Esophagus (tissue), 2 donors: ENCODE results near the gene CCL2. TPM values are rescaled to one million over a fixed set of nuclear protein-coding genes. Genes with fewer than 3 reads are reported as not detected.

Source experiments
- H3K27ac ChIP-seq, 2 donors: one replicate each; pipeline ENCODE4 v1.5.1; 2013; ENCODE audit warnings: low read depth in 2 of 2, mild to moderate bottlenecking in 2 of 2, inconsistent platforms in 1 of 2, low read length in 1 of 2, moderate library complexity in 1 of 2
- H3K27me3 ChIP-seq, 2 donors: one replicate each; pipeline ENCODE4 v1.6.1; 2013; ENCODE audit warnings: low read length in 2 of 2, control low read depth in 1 of 2, mild to moderate bottlenecking in 1 of 2; ENCODE audit not compliant: insufficient read depth in 2 of 2, control insufficient read depth in 1 of 2
- H3K36me3 ChIP-seq, 2 donors: one replicate each; pipeline ENCODE4 v1.6.1; 2013; ENCODE audit warnings: low read length in 1 of 2; ENCODE audit not compliant: control insufficient read depth in 2 of 2, insufficient read depth in 2 of 2
- H3K4me1 ChIP-seq, 2 donors: one replicate each; pipeline ENCODE4 v1.6.1; 2013; ENCODE audit warnings: low read length in 1 of 2; ENCODE audit not compliant: control insufficient read depth in 2 of 2, insufficient read depth in 2 of 2
- H3K4me3 ChIP-seq, 2 donors: one replicate each; pipeline ENCODE4 v1.5.1; 2013; ENCODE audit warnings: low read length in 2 of 2, mild to moderate bottlenecking in 2 of 2, low read depth in 1 of 2, moderate library complexity in 1 of 2
- H3K9me3 ChIP-seq, 2 donors: one replicate each; pipeline ENCODE4 v1.6.1; 2013; ENCODE audit warnings: mild to moderate bottlenecking in 2 of 2, low read depth in 1 of 2, low read length in 1 of 2, moderate library complexity in 1 of 2; ENCODE audit not compliant: control insufficient read depth in 2 of 2, insufficient read depth in 1 of 2
- WGBS, 2 donors: extraction: QIAGEN DNeasy Blood & Tissue Kit; methylation state at CpG; one replicate each; pipeline ENCODE4 v1.1.7; 2013; 5-methylcytosine and 5-hydroxymethylcytosine counted together
- polyA plus RNA-seq, 2 donors: library from polyadenylated mRNA; stranded (reverse); fragments of 200-250 nt; gene quantifications; one replicate each; pipeline ENCODE4 v1.2.3, GENCODE V29; 2013
- donor health status: healthy with polysubstance abuse.
- donor health status: Bipolar disorder and iron deficiency.

Gene CCL2
- polyA plus RNA-seq, 2 donors: 5.4 to 21.2 TPM

- no peaks in the 10 kb centered on the region for H3K9me3 ChIP-seq
- WGBS, 2 donors: 86 to 87% methylated on average over 5 of the region's 5 CpGs
- peaks cover 0 to 3% of the 10 kb centered on the region in 2 donors for H3K36me3 ChIP-seq
- peaks cover 0 to 3% of the 10 kb centered on the region in 2 donors for H3K4me1 ChIP-seq
- peaks cover 0 to 2% of the 10 kb centered on the region in 2 donors for H3K27me3 ChIP-seq
- H3K4me3 ChIP-seq: no peak overlapping the region
- no peak overlapping the region for H3K27ac ChIP-seq
Measured at GRCh38 chr17:34257299-34257985, 2.4 kb downstream of the CCL2 start.

GRCh38 chr17:34257986-34258326 lies 2.9 kb downstream of the CCL2 start:
- Histone ChIP-seq H3K27ac (no peak overlapping the region), H3K4me1 (peaks cover 0 to 3% of the 10 kb centered on the region in 2 donors), H3K9me3 (no peaks in the 10 kb centered on the region), H3K36me3 (peaks cover 0 to 3% of the 10 kb centered on the region in 2 donors), H3K27me3 (peaks cover 0 to 2% of the 10 kb centered on the region in 2 donors), H3K4me3 (no peak overlapping the region)
- 79 to 81% methylated on average over 1 of the region's 1 CpG for WGBS, 2 donors

DNA sequence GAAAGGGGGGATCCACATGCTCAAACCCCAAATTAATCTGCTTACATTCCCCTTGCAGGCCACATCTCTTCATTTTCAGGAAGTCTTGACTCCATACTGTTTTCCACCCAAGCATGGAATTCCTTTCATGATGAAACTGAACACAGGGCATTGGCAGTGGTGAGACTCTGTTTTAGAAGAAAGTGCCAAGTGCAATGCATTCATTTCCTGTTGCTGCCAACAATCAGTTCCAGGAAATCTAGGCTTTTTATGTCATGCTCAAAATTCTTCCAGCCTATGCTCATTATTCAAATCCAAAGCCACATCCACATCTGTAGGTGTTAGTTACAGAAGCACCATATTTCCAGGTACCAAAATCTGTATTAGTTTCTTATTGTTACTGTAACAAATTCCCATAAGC lies 4.1 kb downstream of the CCL2 start:
- no peak overlapping the region for H3K27ac ChIP-seq

DNA sequence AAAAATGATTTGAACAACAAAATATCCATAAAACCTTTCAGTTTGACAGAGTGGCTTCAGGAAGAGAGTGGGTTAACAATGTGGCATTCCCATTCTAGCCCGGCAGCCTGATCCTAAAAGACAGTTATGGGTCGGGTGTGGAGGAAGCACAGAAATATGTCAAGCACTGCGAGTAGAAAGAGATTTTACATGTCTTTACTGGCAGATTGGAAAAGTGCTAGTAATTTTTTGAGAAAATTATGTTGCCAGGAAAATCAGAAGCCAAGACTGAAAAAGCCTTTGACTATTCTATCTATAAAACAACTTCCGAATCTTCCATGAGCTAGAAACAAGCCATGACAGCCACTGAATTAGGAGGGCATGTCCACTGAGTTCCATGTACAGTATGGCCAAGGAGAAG lies 5.8 kb downstream of the CCL2 start:
- H3K4me1 ChIP-seq: peaks cover 0 to 3% of the 10 kb centered on the region in 2 donors
- H3K36me3 ChIP-seq: peaks cover 0 to 3% of the 10 kb centered on the region in 2 donors
- WGBS, 2 donors: 37 to 52% methylated on average over 4 of the region's 4 CpGs
- no peak overlapping the region for H3K4me3 ChIP-seq
- H3K27ac ChIP-seq: no peak overlapping the region
- H3K27me3 ChIP-seq: no peaks in the 10 kb centered on the region
- H3K9me3 ChIP-seq: no peaks in the 10 kb centered on the region

More for the DNA sequence above, 4.1 kb downstream of the CCL2 start:
- Histone ChIP-seq H3K4me3 (no peak overlapping the region), H3K27me3 (no peaks in the 10 kb centered on the region), H3K36me3 (peaks cover 0 to 3% of the 10 kb centered on the region in 2 donors), H3K4me1 (peaks cover 0 to 3% of the 10 kb centered on the region in 2 donors), H3K9me3 (no peaks in the 10 kb centered on the region)

GRCh38 chr17:34261568-34262337 lies 6.7 kb downstream of the CCL2 start:
- no peak overlapping the region for H3K27ac ChIP-seq
- H3K4me3 ChIP-seq: no peak overlapping the region
- peaks cover 0 to 3% of the 10 kb centered on the region in 2 donors for H3K36me3 ChIP-seq
- 84 to 88% methylated on average over 5 of the region's 5 CpGs for WGBS, 2 donors
- H3K4me1 ChIP-seq: peaks cover 0 to 3% of the 10 kb centered on the region in 2 donors
- H3K27me3 ChIP-seq: no peaks in the 10 kb centered on the region
- no peaks in the 10 kb centered on the region for H3K9me3 ChIP-seq

DNA sequence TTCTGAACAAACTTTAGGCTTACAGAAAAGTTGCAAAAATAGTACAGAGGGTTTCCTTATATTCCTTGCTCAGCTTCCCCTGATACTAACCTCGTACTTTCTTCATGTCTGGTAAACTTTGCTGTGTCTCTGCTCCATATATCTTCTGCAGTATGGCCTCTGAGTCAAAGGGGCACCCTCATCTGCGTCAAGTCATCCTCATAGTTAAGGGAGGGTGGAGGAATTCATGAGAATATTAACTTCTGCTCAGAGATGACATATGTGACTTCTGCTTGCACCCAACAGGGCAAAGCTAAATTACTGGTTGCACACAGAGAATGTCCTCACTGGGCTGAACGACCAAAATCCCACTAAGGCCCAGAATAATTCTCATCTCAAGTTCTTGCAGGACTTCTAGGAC lies 10.6 kb downstream of the CCL2 start:
- no peaks in the 10 kb centered on the region for H3K9me3 ChIP-seq
- no peaks in the 10 kb centered on the region for H3K36me3 ChIP-seq
- no peak overlapping the region for H3K27ac ChIP-seq
- no peak overlapping the region for H3K4me3 ChIP-seq
- H3K4me1 ChIP-seq: peaks cover 0 to 3% of the 10 kb centered on the region in 2 donors
- no peaks in the 10 kb centered on the region for H3K27me3 ChIP-seq
- WGBS, 2 donors: 43 to 53% methylated on average over 3 of the region's 3 CpGs

- H3K27me3 ChIP-seq: no peaks in the 10 kb centered on the region
- H3K36me3 ChIP-seq: no peaks in the 10 kb centered on the region
- H3K27ac ChIP-seq: no peak within 1 kb of the TSS
- peaks cover 0 to 3% of the 10 kb centered on the region in 2 donors for H3K4me1 ChIP-seq
- H3K9me3 ChIP-seq: no peaks in the 10 kb centered on the region
- no peak within 1 kb of the TSS for H3K4me3 ChIP-seq
- 23% methylated on average over 1 of the region's 1 CpG for WGBS, 2 donors
Measured at GRCh38 chr17:34269969-34270368, 14.9 kb downstream of the CCL2 start, which contains the start of gene CCL7. TSS of gene CCL7 (plus strand) at chr17:34270221. CDS start at chr17:34270291, 70 bp downstream.

DNA sequence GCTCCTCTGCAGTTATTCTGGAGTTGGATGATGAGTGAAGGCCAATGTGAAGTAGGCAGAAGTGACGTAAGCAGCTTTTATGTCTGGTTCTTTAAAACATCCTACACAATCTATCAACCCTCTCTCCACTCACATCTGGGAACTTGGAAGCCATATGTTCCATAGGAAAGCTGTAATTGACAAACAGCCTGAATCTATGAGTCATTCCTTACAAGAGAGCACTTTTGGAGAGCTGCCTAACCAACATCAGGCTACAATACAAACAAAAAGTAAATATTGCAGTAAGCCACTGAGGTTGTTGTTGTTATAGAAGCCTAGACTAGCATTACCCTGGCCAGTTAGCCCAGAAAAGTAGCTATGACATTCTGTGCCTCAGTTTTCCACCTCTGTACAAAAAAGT lies 20.8 kb downstream of the CCL2 start:
- 0 to 18% methylated on average over 1 of the region's 1 CpG for WGBS, 2 donors
- no peak overlapping the region for H3K27ac ChIP-seq
- no peak overlapping the region for H3K4me3 ChIP-seq
- H3K36me3 ChIP-seq: no peaks in the 10 kb centered on the region
- no peaks in the 10 kb centered on the region for H3K27me3 ChIP-seq
- H3K9me3 ChIP-seq: no peaks in the 10 kb centered on the region
- no peaks in the 10 kb centered on the region for H3K4me1 ChIP-seq

GRCh38 chr17:34276826-34277225 lies 21.7 kb downstream of the CCL2 start:
- 62 to 69% methylated on average over 4 of the region's 4 CpGs for WGBS, 2 donors
- H3K4me1 ChIP-seq: no peaks in the 10 kb centered on the region
- no peak overlapping the region for H3K4me3 ChIP-seq
- H3K27me3 ChIP-seq: no peaks in the 10 kb centered on the region
- H3K9me3 ChIP-seq: no peaks in the 10 kb centered on the region
- no peak overlapping the region for H3K27ac ChIP-seq
- H3K36me3 ChIP-seq: no peaks in the 10 kb centered on the region
